Nephron (organoid): ENCODE data around the gene TNFSF9.

Experiments
- H3K27ac Mint-ChIP-seq, 3 experiments: 2 replicates each; pipeline ENCODE4 v1.8.0; 2020; ENCODE audit warnings: mixed read lengths in 3 of 3, mild to moderate bottlenecking in 2 of 3, moderate library complexity in 1 of 3
- H3K27me3 Mint-ChIP-seq: 2 replicates; pipeline ENCODE4 v1.8.0; 2021; ENCODE audit warnings: low read depth, mild to moderate bottlenecking, moderate library complexity, mixed read lengths
- H3K36me3 Mint-ChIP-seq: 2 replicates; pipeline ENCODE4 v1.8.0; 2020; ENCODE audit warnings: low read depth, mixed read lengths
- H3K4me1 Mint-ChIP-seq: 2 replicates; pipeline ENCODE4 v1.8.0; 2020; ENCODE audit warnings: mixed read lengths
- H3K4me3 Mint-ChIP-seq, 3 experiments: 2 replicates each; pipeline ENCODE4 v1.8.0; 2020; ENCODE audit warnings: mild to moderate bottlenecking in 3 of 3, mixed read lengths in 3 of 3, moderate library complexity in 2 of 3
- H3K9me3 Mint-ChIP-seq: 2 replicates; pipeline ENCODE4 v1.8.0; 2020; ENCODE audit warnings: mixed read lengths
- TF ChIP-seq, protein P1 (sequence below), 3 experiments: fragments of 200-600 bp; sonication (generic); IDR thresholded peaks; one replicate each; pipeline ENCODE4 v1.5.0; 2021; ENCODE audit warnings: antibody characterized with exemption in 3 of 3; ENCODE audit not compliant: unreplicated experiment in 3 of 3

Gene TNFSF9

DNA sequence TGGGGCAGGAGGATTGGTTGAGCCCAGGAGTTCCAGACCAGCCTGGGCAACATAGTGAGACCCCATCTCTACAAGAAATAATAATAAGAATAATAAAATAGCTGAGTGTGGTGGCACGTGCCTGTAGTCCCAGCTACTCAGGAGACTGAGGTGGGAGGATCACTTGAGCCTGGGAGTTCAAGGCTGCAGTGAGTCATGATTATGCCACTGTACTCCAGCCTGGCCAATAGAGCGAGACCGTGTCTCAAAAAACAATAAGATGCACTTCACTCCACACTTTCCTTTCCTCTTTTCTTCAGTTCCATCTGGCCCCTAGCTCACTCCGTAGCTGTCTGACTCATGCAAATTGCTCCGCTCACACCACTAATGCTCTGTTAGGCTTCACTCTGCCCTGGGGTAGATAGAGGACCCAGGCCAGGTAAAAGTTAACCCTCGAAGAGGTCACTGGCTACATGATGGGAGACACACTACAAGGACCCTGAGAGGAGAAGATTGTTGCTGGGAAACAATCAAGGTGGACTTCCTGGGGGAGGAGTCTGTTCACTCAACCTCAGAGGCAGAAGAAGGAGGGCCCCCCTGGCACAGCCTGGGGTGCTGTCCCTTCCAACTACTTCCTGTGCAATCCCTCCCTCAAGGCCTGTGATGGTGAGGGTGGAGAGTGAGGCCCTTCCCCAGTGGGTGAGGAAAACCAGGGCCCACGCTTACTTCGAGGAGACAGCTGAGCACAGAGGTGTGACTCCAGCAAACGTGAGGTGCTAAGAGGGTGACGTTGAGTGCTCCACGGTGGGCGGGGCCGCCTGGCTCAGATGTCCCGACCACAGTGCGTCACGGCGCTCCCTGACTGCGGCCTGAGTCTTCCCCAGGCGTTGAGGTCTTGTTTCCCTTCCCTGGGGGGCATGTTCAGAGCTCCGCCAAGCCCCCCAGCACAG, 8.8 kb upstream of the TNFSF9 start:
- Mint-ChIP-seq H3K27me3 (peaks cover 19% of the 10 kb centered on the region), H3K4me1 (peaks cover 12% of the 10 kb centered on the region), H3K36me3 (no peaks in the 10 kb centered on the region), H3K9me3 (no peaks in the 10 kb centered on the region), H3K27ac (no peak overlapping the region), H3K4me3 (no peak overlapping the region)
- TF ChIP-seq, protein P1, sequence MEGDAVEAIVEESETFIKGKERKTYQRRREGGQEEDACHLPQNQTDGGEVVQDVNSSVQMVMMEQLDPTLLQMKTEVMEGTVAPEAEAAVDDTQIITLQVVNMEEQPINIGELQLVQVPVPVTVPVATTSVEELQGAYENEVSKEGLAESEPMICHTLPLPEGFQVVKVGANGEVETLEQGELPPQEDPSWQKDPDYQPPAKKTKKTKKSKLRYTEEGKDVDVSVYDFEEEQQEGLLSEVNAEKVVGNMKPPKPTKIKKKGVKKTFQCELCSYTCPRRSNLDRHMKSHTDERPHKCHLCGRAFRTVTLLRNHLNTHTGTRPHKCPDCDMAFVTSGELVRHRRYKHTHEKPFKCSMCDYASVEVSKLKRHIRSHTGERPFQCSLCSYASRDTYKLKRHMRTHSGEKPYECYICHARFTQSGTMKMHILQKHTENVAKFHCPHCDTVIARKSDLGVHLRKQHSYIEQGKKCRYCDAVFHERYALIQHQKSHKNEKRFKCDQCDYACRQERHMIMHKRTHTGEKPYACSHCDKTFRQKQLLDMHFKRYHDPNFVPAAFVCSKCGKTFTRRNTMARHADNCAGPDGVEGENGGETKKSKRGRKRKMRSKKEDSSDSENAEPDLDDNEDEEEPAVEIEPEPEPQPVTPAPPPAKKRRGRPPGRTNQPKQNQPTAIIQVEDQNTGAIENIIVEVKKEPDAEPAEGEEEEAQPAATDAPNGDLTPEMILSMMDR (IDR thresholded peaks at IDR 0.05; ENCODE audit: unreplicated experiment in 3 of 3) = no peak

DNA sequence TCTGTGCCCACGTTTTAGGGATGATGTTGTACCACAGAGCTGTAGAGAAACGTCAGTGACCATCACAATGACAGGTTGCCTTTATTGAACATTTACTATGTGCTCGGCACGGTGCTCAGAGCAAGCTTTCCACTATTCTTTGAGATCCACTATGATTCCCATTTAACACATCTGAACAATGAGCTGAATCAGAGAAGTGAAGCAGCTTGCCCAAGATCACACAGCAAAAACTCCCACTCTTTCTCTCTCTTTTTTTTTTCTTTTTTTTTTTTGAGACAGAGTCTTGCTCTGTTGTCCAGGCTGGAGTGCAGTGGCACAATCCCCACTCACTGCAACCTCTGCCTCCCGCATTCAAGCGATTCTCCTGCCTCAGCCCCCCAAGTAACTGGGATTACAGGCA, 8.1 kb upstream of the TNFSF9 start:
- Mint-ChIP-seq H3K27me3 (peaks cover 14% of the 10 kb centered on the region), H3K4me1 (peaks cover 7% of the 10 kb centered on the region), H3K9me3 (no peaks in the 10 kb centered on the region), H3K27ac (no peak overlapping the region), H3K36me3 (no peaks in the 10 kb centered on the region), H3K4me3 (no peak overlapping the region)
- TF ChIP-seq, protein P1 (IDR thresholded peaks at IDR 0.05; ENCODE audit: unreplicated experiment in 3 of 3) = no peak

DNA sequence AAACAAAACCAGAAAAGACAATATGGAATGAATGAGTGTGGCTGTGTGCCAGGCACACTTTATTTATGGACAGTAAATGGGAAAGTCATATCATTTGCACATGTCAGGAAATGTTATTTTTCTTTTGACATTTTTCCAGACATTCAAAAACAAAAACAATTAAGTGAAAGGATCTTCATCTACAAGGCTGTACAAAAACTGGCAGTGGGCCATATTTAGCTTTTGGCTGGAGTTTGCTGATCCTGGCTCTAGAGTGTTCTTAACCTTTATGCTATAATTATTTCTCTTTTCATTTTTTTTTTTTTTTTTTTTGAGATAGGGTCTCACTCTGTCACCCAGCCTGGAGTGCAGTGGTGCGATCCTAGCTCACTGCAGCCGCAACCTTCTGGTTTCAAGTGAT, 6.5 kb upstream of the TNFSF9 start:
- TF ChIP-seq, protein P1 (IDR thresholded peaks at IDR 0.05; ENCODE audit: unreplicated experiment in 3 of 3) = no peak
- H3K4me3 Mint-ChIP-seq = no peak overlapping the region
- peaks cover 13% of the 10 kb centered on the region for H3K27me3 Mint-ChIP-seq
- no peak overlapping the region for H3K27ac Mint-ChIP-seq
- H3K9me3 Mint-ChIP-seq = no peaks in the 10 kb centered on the region
- H3K4me1 Mint-ChIP-seq = peaks cover 2% of the 10 kb centered on the region
- H3K36me3 Mint-ChIP-seq = no peaks in the 10 kb centered on the region

DNA sequence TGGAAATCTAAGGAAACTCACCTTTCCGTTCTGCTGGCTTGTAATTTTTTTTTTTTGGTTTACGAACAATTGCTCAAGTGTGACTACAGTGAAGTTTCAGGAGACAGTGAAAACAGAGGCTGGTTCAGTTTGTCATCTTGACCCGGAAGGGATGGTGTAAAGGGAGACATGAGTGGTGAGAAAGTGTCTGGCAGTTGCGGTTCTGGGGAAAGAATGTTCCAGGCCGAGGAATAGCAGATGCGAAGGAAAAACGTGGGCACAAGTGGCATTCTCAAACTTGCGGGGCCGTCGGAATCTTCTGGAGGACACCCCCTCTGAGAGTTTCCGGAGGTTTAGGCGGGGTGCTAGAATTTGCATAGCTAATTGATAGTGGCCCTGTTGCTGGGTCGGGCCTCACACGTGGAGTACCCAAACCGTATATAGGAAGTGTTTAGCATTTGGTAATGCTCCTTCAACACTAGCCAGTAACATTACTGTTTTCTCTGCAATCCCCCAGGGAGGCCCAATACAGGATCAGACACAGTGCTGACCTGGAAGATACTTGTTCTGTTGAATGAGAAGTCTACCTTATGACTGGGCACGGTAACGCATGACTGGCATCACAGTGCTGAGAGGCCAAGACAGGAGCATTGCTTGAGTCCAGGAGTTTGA, 2.8 kb upstream of the TNFSF9 start:
- TF ChIP-seq, protein P1 (IDR thresholded peaks at IDR 0.05; ENCODE audit: unreplicated experiment in 3 of 3) = no peak
- peaks cover 4% of the 10 kb centered on the region for H3K9me3 Mint-ChIP-seq
- no peaks in the 10 kb centered on the region for H3K36me3 Mint-ChIP-seq
- peaks cover 25% of the 10 kb centered on the region for H3K4me1 Mint-ChIP-seq
- no peak overlapping the region for H3K27ac Mint-ChIP-seq
- peak overlapping the region in 2 of 3 experiments; percentile 1 to 39 for H3K4me3 Mint-ChIP-seq
- peaks cover 43% of the 10 kb centered on the region for H3K27me3 Mint-ChIP-seq

DNA sequence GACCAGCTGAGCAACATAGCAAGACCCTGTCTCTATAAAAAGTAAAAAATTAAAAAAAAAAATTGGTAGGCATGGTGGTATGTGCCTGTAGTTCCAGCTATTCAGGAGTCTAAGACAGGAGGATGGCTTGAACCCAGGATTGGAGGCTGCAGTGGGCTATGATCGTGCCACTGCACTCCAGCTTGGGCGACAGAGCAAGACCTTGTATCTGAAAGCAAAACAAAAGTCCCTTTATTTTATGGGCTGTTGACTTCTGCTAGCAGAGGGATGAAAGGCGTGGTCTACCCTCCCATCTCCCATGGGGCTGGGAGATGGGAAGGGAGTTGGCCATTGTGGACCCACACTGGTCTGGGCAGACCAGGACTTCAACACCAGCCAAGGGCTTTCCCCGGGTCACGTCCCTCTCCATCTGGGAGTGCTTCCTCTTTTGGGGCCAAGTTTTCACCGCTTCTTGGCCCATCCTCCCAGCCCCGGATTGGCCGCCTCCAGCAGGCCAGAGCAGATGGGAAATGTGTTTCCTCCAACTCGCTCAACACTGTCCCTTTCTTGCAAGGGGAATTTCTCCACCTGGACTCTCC, 2.2 kb upstream of the TNFSF9 start:
- peaks cover 47% of the 10 kb centered on the region for H3K27me3 Mint-ChIP-seq
- peaks cover 4% of the 10 kb centered on the region for H3K9me3 Mint-ChIP-seq
- peaks cover 25% of the 10 kb centered on the region for H3K4me1 Mint-ChIP-seq
- TF ChIP-seq, protein P1 (IDR thresholded peaks at IDR 0.05; ENCODE audit: unreplicated experiment in 3 of 3) = no peak
- H3K4me3 Mint-ChIP-seq = peak overlapping the region in 1 of 3 experiments; percentile 39
- H3K27ac Mint-ChIP-seq = no peak overlapping the region
- no peaks in the 10 kb centered on the region for H3K36me3 Mint-ChIP-seq
